Breast epithelium (tissue), 4 donors: Measurements from ENCODE around the gene TRIM40. TPM values are rescaled to one million over a fixed set of nuclear protein-coding genes. Genes with fewer than 3 reads are reported as not detected.

Experiments
- DNase-seq, 2 donors: peaks; one replicate each; pipeline ENCODE4 v3.0.0-alpha.2; 2019; ENCODE audit warnings: low spot score in 2 of 2
- H3K27ac ChIP-seq, 2 donors: fragments of 200-600 bp; sonication (generic) in 1 of 2; one replicate each; pipeline ENCODE4 v1.5.1; 2016 to 2019; ENCODE audit warnings: mild to moderate bottlenecking in 1 of 2
- H3K27me3 ChIP-seq, 2 donors: fragments of 200-600 bp; sonication (generic) in 1 of 2; one replicate each; pipeline versions ENCODE4 v1.5.1 to v1.6.0; 2017 to 2019; ENCODE audit warnings: control low read depth in 1 of 2, mild to moderate bottlenecking in 1 of 2
- H3K36me3 ChIP-seq: fragments of 200-600 bp; one replicate; pipeline ENCODE4 v1.5.1; 2019
- H3K4me1 ChIP-seq, 2 donors: fragments of 200-600 bp; sonication (generic); one replicate each; pipeline ENCODE4 v1.5.1; 2016 to 2019; ENCODE audit warnings: control low read depth in 1 of 2
- H3K4me3 ChIP-seq, 3 donors: fragments of 200-600 bp; sonication (generic); 1 replicate in 2 of 3; 2 replicates in 1 of 3; pipeline ENCODE4 v1.5.1; 2016 to 2019; ENCODE audit warnings: mild to moderate bottlenecking in 3 of 3, moderate library complexity in 2 of 3
- H3K9me3 ChIP-seq, 2 donors: fragments of 200-600 bp; sonication (generic) in 1 of 2; one replicate each; pipeline ENCODE4 v1.5.1; 2016 to 2019; ENCODE audit warnings: control low read depth in 1 of 2
- CTCF ChIP-seq, 3 donors: fragments of 450-650 bp; IDR thresholded peaks; one replicate each; pipeline ENCODE4 v1.5.1; 2016 to 2017; ENCODE audit warnings: antibody characterized with exemption in 3 of 3, mild to moderate bottlenecking in 3 of 3, moderate library complexity in 3 of 3
- POLR2A ChIP-seq: fragments of 450-650 bp; IDR thresholded peaks from one replicate; pipeline ENCODE4 v1.6.1; 2016; ENCODE audit warnings: antibody characterized with exemption, mild to moderate bottlenecking, moderate library complexity
- POLR2AphosphoS5 ChIP-seq, 3 donors: sonication (generic); formaldehyde crosslinking; IDR thresholded peaks; one replicate each; pipeline ENCODE4 v1.6.1; 2017; ENCODE audit warnings: antibody characterized with exemption in 3 of 3
- intact Hi-C: fragments of 100-400 bp; cut with DNase I; formaldehyde crosslinking; loops from one replicate; pipeline ENCODE4 v1.15.1; 2023; ENCODE audit warnings: low total_unique reads
- total RNA-seq, 3 donors: library from RNA; depleted of rRNA; stranded (reverse); fragments of >200 nt; gene quantifications; one replicate each; pipeline ENCODE4 v1.1.0, GENCODE V29; 2016

The TRIM40 gene
- total RNA-seq: under 1 TPM in 1 of 3 donors, not detected in 2; 0.33 TPM

GRCh38 chr6:30135757-30136156, at the start of gene TRIM40:
Gene TRIM40 (plus strand): TSS chr6:30136140. CDS start chr6:30137037, 897 bp downstream.
- intact Hi-C loops: no loop called here
- no peak for DNase-seq
- Histone ChIP-seq H3K4me3 (no peak within 1 kb of the TSS), H3K36me3 (no peaks in the 10 kb centered on the region), H3K4me1 (no peaks in the 10 kb centered on the region), H3K27me3 (peaks cover 0 to 15% of the 10 kb centered on the region in 2 donors), H3K9me3 (no peaks in the 10 kb centered on the region), H3K27ac (no peak within 1 kb of the TSS)
- no peak for TF ChIP-seq POLR2A
- TF ChIP-seq POLR2AphosphoS5 (IDR thresholded peaks at IDR 0.05): no peak
- no peak for TF ChIP-seq CTCF (IDR thresholded peaks at IDR 0.05)

GRCh38 chr6:30087876-30088275, 48.1 kb upstream of the TRIM40 start:
- intact Hi-C loops: no loop called here
- Histone ChIP-seq H3K4me3 (no peak overlapping the region), H3K27me3 (no peaks in the 10 kb centered on the region), H3K9me3 (no peaks in the 10 kb centered on the region), H3K36me3 (no peaks in the 10 kb centered on the region), H3K4me1 (no peaks in the 10 kb centered on the region), H3K27ac (no peak overlapping the region)
- no peak for DNase-seq
- TF ChIP-seq CTCF (IDR thresholded peaks at IDR 0.05) (no peak), POLR2A (no peak), POLR2AphosphoS5 (IDR thresholded peaks at IDR 0.05) (no peak)

- peak; percentile 56 to 77 for DNase-seq
- no peaks in the 10 kb centered on the region for H3K27me3 ChIP-seq
- peak overlapping the region; percentile 43 to 69 for H3K27ac ChIP-seq
Observed at GRCh38 chr6:30091577-30092381, 44.2 kb upstream of the TRIM40 start.

GRCh38 chr6:30092852-30093543, 42.9 kb upstream of the TRIM40 start:
- Histone ChIP-seq H3K4me1 (no peaks in the 10 kb centered on the region), H3K4me3 (no peak overlapping the region), H3K27ac (no peak overlapping the region), H3K36me3 (no peaks in the 10 kb centered on the region), H3K9me3 (no peaks in the 10 kb centered on the region), H3K27me3 (no peaks in the 10 kb centered on the region)
- intact Hi-C loops: no loop called here
- DNase-seq: no peak
- no peak for TF ChIP-seq CTCF (IDR thresholded peaks at IDR 0.05)
- TF ChIP-seq POLR2AphosphoS5 (IDR thresholded peaks at IDR 0.05): no peak
- no peak for TF ChIP-seq POLR2A

More at GRCh38 chr6:30091577-30092381, 44.2 kb upstream of the TRIM40 start:
- Histone ChIP-seq H3K36me3 (no peaks in the 10 kb centered on the region), H3K9me3 (no peaks in the 10 kb centered on the region), H3K4me1 (no peaks in the 10 kb centered on the region), H3K4me3 (no peak overlapping the region)
- intact Hi-C loops: no loop called here
- TF ChIP-seq POLR2A: no peak
- TF ChIP-seq POLR2AphosphoS5 (IDR thresholded peaks at IDR 0.05): no peak
- TF ChIP-seq CTCF (IDR thresholded peaks at IDR 0.05): no peak
